Keratinocyte (primary cell): Measurements from ENCODE around the gene C11orf58.

ENCODE experiments used
- EZH2 ChIP-seq: IDR thresholded peaks from one replicate; pipeline ENCODE4 v1.6.1; 2012; ENCODE audit warnings: inconsistent platforms, mild to moderate bottlenecking, low read length, moderate library complexity
- TF ChIP-seq, protein P1 (sequence below), 3 experiments: IDR thresholded peaks in 1 of 3; conservative IDR thresholded peaks in 1 of 3; optimal IDR thresholded peaks in 1 of 3; 2 replicates in 2 of 3; 3 replicates in 1 of 3; pipeline versions ENCODE3 to v1.5.1; 2011; ENCODE audit warnings: low read length in 3 of 3, mild to moderate bottlenecking in 3 of 3, moderate library complexity in 2 of 3, control low read depth in 1 of 3, inconsistent platforms in 1 of 3; ENCODE audit not compliant: insufficient read depth in 2 of 3; ENCODE audit errors: extremely low read depth in 1 of 3

DNA sequence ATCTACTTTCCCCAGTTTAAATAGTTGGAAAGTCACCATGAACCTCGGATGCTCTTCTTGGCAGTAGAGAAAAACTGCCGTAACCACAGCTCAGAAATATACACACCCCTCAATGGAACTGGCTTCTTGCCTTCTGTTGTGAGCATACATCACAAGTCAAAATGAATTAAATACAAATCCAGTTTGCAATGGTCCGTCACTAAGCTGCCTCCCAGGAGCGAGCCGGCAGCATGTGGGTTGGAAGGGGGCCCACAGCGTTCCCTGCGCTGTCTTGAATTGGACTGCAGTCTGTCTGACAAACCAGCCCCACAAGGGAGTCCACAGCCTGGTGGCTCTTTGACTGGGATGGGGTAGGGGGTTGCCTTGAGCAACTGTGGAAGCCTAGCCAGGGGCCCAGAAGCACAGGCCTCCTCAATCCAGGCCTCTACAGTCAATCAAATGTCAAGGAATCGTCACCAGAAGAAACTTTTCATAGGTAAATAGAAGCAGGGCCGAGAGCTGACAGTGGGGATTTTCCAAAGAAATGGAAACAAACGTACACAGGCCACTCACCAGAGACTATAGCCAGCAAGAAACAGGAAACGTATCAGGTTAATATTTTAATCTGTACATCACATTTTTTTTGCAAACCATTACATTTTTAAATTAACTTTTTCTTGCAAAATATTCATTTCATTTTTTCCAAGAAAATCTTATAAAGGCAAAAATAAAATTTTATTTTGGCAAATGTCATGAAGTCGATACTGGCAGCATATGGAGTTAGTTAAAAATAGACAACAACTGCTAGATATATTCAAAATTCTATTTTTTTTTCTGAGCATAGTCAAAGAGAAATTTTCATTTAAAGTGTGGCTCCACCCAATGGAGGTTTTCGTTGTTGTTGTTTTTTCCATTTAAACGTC, 38.5 kb downstream of the C11orf58 start:
- TF ChIP-seq, protein P1, sequence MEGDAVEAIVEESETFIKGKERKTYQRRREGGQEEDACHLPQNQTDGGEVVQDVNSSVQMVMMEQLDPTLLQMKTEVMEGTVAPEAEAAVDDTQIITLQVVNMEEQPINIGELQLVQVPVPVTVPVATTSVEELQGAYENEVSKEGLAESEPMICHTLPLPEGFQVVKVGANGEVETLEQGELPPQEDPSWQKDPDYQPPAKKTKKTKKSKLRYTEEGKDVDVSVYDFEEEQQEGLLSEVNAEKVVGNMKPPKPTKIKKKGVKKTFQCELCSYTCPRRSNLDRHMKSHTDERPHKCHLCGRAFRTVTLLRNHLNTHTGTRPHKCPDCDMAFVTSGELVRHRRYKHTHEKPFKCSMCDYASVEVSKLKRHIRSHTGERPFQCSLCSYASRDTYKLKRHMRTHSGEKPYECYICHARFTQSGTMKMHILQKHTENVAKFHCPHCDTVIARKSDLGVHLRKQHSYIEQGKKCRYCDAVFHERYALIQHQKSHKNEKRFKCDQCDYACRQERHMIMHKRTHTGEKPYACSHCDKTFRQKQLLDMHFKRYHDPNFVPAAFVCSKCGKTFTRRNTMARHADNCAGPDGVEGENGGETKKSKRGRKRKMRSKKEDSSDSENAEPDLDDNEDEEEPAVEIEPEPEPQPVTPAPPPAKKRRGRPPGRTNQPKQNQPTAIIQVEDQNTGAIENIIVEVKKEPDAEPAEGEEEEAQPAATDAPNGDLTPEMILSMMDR (optimal IDR thresholded peaks at IDR 0.05 in 1 of 3, IDR thresholded peaks at IDR 0.05 in 1 of 3, conservative IDR thresholded peaks at IDR 0.05 in 1 of 3; ENCODE audit: extremely low read depth in 1 of 3, insufficient read depth in 2 of 3, low read length in 3 of 3): no peak
- TF ChIP-seq EZH2: no peak
